H7 (cell line): ENCODE measurements around the gene TNP2. TPM values are rescaled to one million over a fixed set of nuclear protein-coding genes. Genes with fewer than 3 reads are reported as not detected.

Experiments
- DNase-seq: peaks from one replicate; pipeline ENCODE4 v3.0.0; 2012
- H3K27me3 ChIP-seq: 2 replicates; pipeline ENCODE4 v1.6.0; 2011; ENCODE audit warnings: mild to moderate bottlenecking, low read length; ENCODE audit not compliant: control insufficient read depth, insufficient read depth
- H3K36me3 ChIP-seq: replicated peaks from 2 replicates; pipeline ENCODE4 v1.5.1; 2011; ENCODE audit warnings: low read length; ENCODE audit not compliant: control insufficient read depth, insufficient read depth
- H3K4me3 ChIP-seq: 2 replicates; pipeline ENCODE4 v1.5.1; 2011; ENCODE audit warnings: low read depth, mild to moderate bottlenecking, control low read depth, low read length, moderate library complexity; ENCODE audit not compliant: insufficient read depth
- total RNA-seq: library from RNA; depleted of rRNA; stranded (reverse); fragments of >200 nt; shearing (Covaris generic); gene quantifications from 2 replicates; pipeline ENCODE4 v1.2.3, GENCODE V29; 2014

The TNP2 gene
- total RNA-seq, 1 experiment from 2014 or later: not detected

DNA sequence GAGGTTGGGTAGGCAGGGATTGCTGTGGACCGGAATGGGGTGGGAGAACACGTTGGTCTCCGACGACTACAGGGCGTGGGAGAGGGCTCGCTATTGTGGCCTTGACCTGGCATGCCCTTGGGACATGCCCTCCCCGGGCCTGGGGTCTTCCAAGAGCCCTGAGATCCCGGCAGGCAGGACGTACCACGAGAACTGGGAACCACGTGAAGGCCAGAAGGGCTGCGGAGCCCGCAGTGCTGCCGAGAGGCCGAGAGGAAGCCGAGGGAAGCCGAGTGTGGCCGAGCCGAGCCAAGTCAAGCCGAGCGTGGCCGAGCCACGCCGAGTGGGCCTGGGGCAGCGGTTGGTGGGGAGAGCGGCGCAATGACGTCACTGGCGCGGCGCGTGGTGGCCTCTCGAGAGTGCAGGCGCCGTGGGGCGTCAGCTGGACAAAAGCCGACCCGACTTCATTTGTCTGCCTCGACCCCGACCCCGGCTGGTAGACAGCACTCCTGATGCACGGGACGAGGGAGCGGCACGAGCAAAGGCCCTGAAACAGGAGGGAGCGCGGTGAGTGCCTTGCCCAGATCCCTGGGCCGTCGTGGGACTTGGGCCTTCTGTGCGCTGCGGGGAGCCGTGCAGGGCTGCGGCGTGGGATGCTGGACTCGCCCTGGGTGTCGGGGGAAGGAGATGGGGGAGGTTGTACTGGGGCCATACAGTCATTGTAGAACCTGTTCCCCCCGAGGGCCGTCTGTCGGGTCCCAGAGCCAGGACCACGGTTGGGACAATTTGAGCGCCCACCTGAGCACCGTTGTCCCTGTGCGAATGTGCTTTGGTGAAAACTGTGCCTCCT lies 19.7 kb downstream of the TNP2 start:
- Histone ChIP-seq H3K27me3 (no peaks in the 10 kb centered on the region), H3K36me3 (peaks cover 12% of the 10 kb centered on the region), H3K4me3 (no peak overlapping the region)
- DNase-seq: peak; percentile 66

DNA sequence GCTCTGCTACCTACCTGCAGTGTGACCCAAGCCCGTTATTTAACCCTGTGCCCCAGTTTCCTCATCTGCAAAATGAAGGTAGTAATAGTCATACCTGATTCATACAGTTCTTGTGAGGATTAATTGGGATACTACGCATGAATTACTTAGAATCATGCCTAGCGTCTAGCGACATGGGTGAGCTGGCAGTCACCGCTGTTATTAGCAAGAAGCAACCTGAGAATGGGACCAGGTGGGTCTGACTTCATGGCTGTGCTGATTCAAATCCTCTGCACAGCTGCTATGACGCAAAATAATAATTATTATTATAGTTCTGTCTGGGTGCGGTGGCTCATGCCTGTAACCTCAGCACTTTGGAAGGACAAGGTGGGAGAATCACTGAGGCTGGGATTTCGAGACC lies 21.0 kb downstream of the TNP2 start:
- H3K36me3 ChIP-seq: peaks cover 4% of the 10 kb centered on the region
- H3K4me3 ChIP-seq: no peak overlapping the region
- DNase-seq: no peak
- no peaks in the 10 kb centered on the region for H3K27me3 ChIP-seq

DNA sequence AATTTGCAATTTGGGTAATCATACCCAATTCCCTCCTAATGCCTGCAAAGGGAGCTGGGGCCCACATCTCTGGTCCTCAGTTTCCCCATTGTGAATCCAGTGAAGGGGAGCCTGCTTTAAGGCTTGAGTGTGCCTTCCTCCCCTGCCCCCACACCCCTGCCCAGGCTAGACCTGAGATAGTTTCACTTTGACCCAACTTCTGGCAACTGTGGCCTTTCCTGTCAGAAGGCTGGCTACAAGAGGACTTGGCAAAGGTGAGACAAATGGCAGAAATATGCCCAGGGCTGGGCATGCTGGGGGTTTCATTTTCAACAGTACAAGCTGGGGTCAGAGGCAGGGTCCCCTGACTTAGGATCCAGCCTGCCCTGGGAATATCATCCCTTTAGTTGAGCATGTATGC lies 23.1 kb downstream of the TNP2 start:
- Histone ChIP-seq H3K27me3 (no peaks in the 10 kb centered on the region), H3K4me3 (no peak overlapping the region), H3K36me3 (no peaks in the 10 kb centered on the region)
- no peak for DNase-seq

DNA sequence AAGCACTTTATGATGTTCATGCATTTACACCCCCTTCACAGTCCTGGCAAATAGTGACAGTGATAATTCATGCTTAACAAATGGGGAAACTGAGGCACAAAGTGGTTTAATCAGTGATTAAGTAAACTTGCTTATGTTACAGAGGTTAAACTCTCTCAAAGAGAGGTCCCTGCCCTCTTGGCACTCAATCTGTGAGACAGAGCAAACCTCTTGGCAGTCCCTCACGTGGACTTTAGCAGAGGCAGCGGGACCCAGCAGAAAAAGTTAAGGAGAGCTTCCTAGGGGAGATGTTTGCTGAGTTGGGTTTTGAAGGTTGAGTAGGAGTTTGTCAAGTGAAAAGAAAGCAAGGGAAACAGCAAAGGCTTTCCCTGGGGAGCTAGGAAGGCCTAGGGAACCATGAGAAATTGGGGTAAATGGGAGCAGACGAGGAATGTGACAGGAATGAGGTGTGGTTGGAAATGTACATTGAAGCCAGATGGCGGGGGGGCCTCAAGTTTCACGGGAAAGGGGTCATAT lies 23.8 kb downstream of the TNP2 start:
- no peak overlapping the region for H3K4me3 ChIP-seq
- no peaks in the 10 kb centered on the region for H3K27me3 ChIP-seq
- DNase-seq: no peak
- H3K36me3 ChIP-seq: no peaks in the 10 kb centered on the region

DNA sequence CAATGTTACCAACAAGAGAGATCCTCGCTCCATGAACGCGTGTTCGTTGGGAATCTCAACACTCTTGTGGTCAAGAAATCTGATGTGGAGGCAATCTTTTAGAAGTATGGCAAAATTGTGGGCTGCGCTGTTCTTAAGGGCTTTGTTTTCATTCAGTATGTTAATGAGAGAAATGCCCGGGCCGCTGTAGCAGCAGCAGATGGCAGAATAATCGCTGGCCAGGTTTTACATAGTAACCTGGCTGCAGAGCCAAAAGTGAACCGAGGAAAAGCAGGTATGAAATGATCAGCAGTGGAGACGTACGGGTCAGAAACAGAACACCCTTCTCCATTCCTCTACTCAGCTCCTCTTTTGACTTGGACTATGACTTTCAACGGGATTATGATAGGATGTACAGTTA lies 26.5 kb downstream of the TNP2 start:
- Histone ChIP-seq H3K4me3 (no peak overlapping the region), H3K27me3 (no peaks in the 10 kb centered on the region), H3K36me3 (no peaks in the 10 kb centered on the region)
- DNase-seq: no peak

GRCh38 chr16:11241480-11242204 lies 27.5 kb downstream of the TNP2 start:
- no peak for DNase-seq
- no peak overlapping the region for H3K4me3 ChIP-seq
- no peaks in the 10 kb centered on the region for H3K27me3 ChIP-seq
- no peaks in the 10 kb centered on the region for H3K36me3 ChIP-seq

- Histone ChIP-seq H3K4me3 (no peak overlapping the region), H3K36me3 (no peaks in the 10 kb centered on the region), H3K27me3 (no peaks in the 10 kb centered on the region)
- no peak for DNase-seq
Measured at GRCh38 chr16:11240636-11241473, 28.3 kb downstream of the TNP2 start.

DNA sequence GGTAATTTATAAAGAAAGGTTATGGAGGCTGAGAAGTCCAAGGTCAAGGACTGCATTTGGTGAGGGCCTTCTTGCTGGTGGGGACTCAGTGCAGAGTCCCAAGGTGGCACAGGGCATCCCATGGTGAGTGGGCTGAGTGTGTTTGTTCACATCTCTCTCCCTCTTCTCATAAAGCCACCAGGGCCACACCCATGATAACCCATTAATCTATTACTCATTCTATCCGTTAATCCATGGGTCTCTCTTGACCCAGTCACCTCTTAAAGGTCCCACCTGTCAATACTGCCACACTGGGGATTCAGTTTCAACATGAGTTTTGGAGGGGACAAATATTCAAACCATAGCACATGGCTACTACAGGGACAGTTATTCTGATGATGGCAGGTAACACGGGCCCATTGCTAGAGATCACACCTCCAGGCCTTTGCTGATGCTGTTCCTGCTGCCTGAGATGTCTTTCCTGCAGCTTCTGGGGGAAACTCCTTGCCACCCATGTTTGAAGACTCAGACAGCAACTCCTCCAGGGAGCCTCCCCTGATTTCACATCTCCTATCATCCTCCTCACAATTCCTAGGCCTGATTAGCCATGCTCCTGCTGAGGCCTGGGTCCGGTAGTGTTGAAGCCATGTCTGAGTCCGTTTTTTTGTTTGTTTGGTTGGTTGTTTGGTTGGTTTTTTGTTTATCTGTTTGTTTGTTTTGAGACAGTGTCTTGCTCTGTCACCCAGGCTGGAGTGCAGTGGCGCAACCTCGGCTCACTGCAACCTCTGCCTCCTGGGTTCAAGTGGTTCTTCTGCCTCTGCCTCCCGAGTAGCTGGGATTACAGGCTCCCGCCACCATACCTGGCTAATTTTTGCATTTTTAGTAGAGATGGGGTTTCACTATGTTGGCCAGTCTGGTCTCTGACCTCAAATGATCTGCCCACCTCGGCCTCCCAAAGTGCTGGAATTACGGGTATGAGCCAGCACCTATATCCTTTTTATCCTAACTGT lies 29.2 kb downstream of the TNP2 start:
- no peak for DNase-seq
- H3K36me3 ChIP-seq: no peaks in the 10 kb centered on the region
- no peak overlapping the region for H3K4me3 ChIP-seq
- no peaks in the 10 kb centered on the region for H3K27me3 ChIP-seq

DNA sequence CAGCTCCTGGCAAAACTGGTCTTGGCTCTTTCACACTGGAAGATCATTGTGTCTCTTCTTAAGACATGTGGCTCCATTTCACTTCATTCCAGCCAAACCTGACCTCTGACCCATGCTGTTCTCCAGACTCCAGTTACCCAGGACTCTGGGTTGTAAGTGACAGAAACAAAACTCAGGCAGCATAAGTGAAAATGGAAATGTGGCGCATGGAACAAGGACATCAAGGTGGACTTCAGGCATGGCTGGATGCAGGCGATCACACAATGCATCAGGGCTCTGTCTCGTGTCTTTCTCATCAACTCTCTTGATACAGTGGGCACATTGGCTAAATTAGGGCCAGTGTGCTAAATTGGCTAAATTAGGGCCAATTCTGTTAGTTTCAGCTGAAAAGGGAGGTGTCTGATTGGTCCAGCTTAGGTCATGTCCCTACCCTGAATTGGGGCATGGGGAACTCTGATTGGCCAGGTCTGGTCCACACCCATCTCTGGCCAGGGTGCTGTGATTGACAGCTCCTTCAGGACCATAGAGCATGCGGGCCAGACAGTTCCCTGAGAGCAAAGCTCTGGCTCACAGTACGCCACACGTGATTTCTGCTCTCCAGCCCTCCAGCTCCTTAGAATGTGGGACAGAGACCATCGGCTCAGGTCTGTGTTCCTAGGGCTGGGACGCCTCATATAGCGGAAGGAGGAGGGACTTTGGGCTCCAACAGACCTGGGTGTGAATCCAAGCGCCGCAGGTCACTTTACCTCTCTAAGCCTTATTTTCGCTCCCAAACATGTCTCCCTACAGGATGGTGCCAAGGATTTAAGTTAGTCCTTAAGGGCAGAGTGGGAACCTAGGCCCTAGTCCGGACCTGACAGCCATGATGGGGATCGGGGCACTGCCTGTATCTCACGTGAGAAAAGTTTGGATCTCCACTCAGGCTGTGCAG lies 30.6 kb downstream of the TNP2 start:
- DNase-seq: peak; percentile 83
- Histone ChIP-seq H3K4me3 (no peak overlapping the region), H3K36me3 (no peaks in the 10 kb centered on the region), H3K27me3 (no peaks in the 10 kb centered on the region)

GRCh38 chr16:11236461-11237254 lies 32.5 kb downstream of the TNP2 start:
- no peak for DNase-seq
- H3K27me3 ChIP-seq: no peaks in the 10 kb centered on the region

GRCh38 chr16:11235703-11235991 lies 33.5 kb downstream of the TNP2 start:
- H3K27me3 ChIP-seq: no peaks in the 10 kb centered on the region
- no peak for DNase-seq

More at GRCh38 chr16:11236461-11237254, 32.5 kb downstream of the TNP2 start:
- H3K4me3 ChIP-seq: no peak overlapping the region
- H3K36me3 ChIP-seq: no peaks in the 10 kb centered on the region

GRCh38 chr16:11234884-11235702 lies 34.0 kb downstream of the TNP2 start:
- no peak for DNase-seq
- H3K36me3 ChIP-seq: no peaks in the 10 kb centered on the region
- no peak overlapping the region for H3K4me3 ChIP-seq
- no peaks in the 10 kb centered on the region for H3K27me3 ChIP-seq

More at GRCh38 chr16:11235703-11235991, 33.5 kb downstream of the TNP2 start:
- Histone ChIP-seq H3K36me3 (no peaks in the 10 kb centered on the region), H3K4me3 (no peak overlapping the region)
